NCI-H1092 treated with DMSO at 0.1 percent for 48 hours (cell line): ENCODE measurements around the gene NAP1L5.

ENCODE experiments used
- DNase-seq: peaks from one replicate; lab custom pipeline; 2025; lab: John Stamatoyannopoulos, UW

Gene NAP1L5

DNA sequence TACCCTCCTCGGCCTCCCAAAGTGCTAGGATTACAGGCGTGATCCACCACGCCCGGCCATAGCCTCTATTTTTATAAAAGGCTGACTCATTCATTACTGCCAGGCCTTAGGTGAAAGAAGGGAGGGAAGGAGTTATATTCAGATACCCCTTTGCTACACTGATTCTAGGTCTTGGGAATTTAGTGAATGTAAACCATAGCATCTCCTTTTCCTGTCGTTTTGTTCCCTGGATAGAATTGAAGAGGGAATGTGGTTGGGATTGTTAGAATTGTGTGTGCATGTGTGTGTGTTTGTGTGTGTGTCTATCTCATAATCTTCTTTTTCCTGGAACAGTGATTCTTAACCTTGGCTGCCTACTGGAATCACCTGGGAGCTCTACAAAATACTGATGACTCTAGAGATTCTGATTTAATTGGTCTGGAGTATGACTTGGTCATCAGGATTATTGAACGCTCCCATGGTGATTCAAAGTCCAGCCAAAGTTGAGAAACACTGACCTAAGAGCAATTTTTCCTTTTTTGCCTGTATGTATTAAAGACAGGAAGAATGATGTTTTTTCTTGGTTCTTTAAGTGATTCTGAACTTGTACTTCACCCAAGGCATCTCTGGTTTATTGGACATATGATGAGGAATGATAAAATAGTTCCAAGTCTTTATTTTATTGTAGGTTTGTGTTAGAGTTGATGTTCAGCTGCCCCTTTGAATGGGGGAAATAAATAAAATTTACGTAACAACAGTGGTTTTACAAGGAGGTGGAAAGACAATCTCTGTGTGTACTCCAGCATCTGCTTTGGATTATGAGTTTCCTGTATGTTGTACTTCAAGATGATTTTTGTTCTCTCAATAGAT lies 37.0 kb downstream of the NAP1L5 start:
- no peak for DNase-seq

DNA sequence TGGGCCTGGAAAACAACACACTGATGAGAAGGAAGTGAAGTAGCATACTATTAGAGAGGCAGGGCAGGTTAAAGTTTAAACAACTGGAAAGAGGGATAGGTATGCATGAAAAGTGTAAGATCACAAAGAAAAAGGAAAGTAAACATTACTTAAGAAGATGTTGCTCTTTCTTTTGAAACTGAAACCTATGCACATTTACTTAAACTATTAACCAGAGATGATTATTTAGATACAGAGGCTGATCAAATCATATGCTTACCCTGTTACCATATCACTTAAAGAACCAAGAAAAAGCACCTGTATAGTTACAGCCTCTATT lies 37.8 kb downstream of the NAP1L5 start:
- no peak for DNase-seq

GRCh38 chr4:88659055-88659889 lies 38.4 kb downstream of the NAP1L5 start:
- DNase-seq, result peak; percentile 57

- DNase-seq, result no peak
Measured at GRCh38 chr4:88655226-88655625, 42.4 kb downstream of the NAP1L5 start.

DNA sequence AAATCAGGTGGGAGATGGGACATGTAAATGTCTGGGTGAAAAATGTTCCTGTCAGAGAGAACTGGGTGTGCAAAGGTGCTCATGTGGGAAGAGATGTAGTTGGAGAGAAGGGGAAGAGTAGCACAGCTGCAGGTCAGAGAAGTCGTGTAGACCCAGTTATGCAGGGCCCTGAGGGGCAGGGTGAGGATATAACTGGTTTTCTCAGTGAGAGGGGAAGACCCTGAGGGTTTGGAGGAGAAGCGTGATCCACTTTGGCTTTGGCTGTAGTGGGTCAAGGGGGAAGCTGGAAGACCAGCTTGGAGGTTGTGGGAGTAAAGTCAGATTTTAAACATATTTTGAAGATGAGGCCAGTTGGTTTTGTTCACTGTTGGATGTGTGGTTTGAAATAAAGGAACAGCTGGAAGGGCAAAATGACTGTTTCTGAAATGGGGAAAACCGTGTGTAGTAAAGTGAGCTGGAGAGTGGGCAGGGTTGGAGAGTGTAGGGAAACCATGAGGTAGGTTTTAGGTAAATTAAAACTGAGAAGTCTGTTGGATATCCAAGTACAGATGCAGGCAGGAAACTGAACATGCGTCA lies 44.2 kb downstream of the NAP1L5 start:
- DNase-seq, result no peak

- DNase-seq, result no peak
Measured at GRCh38 chr4:88649716-88650115, 47.9 kb downstream of the NAP1L5 start.

- DNase-seq, result no peak
Measured at GRCh38 chr4:88646528-88647280, 50.9 kb downstream of the NAP1L5 start.

DNA sequence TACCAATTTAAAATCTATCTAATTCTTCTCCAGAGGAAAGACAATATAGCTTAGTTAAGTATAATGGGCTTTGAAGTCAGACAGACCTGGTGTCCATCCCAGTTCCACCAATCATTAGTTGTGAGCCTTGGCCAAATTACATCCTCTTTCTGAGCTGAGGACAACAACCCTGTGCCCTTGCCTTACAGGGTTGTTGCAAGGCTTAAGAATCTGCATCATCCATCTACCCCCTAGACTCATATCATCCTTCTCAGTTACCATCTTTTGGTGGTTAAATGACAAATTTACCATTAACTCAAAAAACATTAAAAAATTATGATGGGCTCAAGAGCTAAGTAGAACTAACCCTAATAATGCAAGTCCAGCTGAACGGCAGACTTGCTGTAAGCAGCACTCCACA lies 51.6 kb downstream of the NAP1L5 start:
- DNase-seq, result no peak
